Measurements from ENCODE around the gene CREB5.

Gene CREB5

DNA sequence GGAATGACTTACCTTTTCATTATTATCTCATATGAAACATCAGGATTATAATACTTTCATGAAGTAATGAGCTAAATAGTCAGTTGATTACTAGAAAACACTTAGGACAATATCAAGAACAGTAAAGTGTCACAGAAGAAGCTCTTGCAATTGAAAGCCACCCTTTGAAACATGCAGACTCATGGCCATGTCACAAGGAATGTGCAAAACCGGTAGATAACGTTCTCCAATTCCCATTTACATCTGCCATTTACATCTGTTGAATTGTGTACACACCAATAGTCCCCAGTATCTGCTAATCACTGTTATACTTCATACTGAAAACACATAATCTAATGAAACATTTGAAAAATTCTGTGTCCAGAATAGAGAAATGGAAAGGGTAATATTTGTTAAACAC lies 237.5 kb downstream of the CREB5 start:
- no peak for FAIRE-seq

DNA sequence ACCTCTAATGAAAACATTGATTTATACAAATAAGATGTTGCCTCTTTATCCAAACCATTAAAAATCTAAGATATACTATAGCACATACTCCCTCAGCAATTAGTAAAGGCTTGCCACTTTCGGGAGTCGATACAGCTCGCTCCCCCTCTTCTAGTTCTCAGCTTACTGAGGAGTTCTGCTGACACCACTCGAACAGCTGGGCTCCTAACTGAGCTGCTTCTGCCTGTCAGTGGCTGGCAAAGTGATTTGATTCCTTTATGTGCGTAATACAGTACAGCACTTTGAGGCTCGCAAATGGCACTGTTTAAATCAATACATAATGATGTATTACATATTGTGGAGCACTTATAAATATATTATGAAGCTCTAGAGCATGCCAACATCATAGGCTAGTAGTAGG lies 241.8 kb downstream of the CREB5 start:
- no peak for FAIRE-seq

DNA sequence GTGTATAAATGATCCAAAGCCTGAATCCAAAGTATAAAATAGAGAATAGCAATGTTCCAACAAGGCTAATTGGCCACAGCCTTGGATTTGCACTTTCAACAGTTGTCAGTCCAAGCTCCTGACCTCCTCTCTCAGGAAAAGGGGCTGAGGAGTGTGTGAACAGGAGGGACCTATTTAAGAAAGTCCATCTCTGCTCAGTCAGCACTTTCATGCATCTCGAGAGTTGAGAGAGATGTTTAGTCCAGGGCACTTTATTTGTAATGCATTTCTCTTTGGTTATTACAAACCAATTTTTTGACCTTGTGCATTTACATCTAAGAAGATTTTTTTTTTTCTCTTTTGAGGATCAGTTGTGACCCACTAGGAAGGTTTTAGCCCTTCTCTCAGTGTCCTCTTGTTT lies 244.2 kb downstream of the CREB5 start:
- no peak for FAIRE-seq

DNA sequence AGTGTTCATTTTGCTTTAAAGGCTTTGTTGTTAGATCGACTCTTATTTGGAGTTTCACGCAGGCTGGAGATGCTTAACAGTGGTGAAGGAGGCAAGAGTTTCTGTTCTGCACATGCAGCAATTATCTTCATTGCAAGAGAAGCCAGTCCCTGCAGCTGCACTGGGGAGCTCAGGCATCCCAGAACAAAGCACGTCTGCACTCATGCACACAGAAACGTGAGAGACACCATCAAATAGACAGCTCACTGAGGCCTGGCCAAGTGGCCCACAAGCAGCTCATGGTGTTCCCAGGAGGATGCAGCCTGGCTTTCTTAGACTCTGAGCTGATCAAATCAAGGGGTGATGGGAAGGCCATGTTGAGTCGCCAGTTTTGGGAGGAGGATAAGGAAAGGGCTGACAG lies 246.1 kb downstream of the CREB5 start:
- no peak for FAIRE-seq

DNA sequence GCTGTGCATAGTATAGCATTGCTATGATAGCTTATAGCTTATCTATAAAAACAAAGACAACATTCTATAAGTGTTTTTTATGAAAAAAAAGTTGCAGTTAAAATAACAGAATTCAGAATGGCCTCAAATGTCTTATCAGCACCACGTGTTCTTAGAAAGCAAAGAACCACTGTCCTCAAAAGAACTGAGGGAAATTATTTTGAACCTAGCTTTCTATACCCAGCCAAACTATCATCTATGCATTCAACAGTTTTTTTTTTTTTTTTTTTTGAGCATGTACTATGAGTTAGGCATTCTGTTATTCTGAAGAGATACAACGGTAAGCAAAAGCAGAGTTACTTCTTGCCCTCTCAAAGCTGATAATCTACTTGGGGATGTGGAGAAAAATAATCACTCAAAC lies 247.8 kb downstream of the CREB5 start:
- FAIRE-seq: no peak

DNA sequence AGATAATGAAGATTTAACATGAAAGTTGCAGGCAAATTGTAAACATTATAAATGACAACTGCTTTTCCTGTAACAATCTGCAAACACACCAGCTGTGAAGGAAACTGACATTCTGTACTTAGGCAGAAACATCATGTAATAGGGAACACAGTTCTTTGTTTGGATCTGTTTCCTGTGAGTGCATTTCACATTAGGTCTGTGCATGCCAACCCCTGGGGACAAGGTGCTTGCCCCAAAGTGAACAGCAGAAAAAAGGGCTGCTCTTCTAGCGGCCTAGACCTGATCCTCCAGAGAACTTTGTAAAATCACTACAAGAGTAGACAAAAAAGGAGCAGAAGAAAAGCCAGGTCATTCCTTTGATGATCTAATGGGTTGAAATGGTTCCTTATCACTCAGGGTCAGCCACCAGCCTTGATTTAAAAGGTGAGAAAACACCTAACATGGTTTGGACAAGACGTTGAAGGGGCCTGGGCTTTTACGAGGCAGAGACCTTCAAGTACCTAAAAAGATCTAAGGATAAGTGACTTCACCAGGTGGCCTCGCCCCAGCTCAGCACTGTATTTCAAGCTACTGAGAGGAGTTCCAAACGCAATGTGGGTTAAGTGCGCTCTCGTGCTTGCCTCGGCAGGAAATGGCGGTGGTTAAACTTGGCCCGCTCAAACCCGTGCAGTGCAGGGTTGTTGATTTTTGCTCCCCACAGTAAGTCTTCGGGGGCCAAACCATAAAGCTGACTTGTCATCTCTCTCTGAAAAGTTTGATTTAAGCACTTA lies 249.7 kb downstream of the CREB5 start:
- FAIRE-seq: no peak

DNA sequence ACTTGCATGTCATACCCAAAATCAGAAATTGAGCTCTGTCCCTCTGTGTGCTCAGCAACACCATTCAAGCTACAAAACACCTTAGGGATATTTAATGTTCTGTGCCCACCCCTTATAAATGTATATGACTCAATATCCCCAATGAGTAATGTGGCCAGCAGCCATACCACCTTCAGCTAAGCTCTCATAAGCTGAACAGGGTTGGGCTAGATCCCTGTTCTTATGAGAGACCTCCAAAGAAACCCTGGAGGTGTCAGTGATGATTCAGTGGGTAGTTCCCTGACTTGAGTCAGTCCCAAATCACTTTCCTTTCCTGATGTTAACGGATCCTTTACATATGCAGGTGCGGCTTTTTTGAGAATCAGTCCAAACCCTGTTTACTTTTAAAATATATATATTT lies 253.8 kb downstream of the CREB5 start:
- no peak for FAIRE-seq

DNA sequence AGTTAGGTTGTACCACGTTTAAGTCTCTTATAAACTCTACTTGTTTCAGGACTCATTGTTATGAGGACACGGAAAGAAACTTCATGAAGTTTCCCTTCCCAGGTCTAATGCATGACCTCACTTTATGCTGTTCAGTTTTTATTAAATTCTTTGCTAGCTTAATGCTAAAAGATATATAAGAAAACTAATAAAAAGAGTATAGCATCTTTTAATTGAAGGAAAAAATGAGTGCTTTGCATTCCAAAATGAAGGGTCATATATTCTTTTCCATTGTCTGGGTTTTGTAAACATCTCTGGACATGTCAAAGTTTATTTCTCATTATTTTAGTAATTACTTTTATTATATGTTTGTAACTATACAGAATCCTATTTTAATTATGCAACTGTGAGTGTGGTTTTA lies 255.8 kb downstream of the CREB5 start:
- FAIRE-seq: no peak

DNA sequence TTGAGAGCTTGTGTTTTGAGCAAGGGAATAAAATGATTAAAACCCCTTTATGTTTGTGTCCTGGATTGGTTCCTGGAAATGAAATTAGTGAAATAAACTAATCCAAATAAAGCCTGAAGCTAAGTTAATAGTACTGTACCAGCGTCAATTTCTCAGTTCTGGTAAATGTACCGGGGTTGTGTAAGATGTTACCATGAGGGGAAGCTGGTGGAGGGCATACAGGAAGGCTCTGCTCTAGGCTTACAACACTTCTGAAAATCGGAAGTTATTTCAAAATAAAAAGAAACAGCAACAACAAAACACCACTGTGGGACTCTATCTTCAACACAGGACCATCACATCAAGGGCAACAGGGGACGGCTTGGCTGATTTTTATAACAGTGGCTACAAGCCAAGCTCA lies 257.0 kb downstream of the CREB5 start:
- FAIRE-seq: no peak

DNA sequence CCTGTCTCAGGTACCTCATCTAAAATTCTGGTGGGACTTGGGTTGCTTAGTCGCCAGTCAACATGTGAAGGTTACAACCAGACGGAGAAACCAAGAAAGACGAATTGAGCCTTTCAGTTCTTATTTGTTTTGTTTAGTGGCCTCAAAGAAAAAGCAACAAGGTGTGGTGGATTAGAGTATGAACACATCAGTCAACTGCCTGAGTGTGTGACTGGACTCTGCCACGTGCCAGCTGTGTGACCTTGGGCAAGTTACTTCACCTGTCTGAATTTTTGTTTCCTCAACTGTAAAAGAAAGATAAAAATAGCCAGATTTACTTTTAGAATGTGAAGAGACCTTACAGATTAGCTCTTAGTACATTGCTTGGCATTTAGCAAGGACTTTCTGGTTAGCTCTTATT lies 259.2 kb downstream of the CREB5 start:
- no peak for FAIRE-seq

DNA sequence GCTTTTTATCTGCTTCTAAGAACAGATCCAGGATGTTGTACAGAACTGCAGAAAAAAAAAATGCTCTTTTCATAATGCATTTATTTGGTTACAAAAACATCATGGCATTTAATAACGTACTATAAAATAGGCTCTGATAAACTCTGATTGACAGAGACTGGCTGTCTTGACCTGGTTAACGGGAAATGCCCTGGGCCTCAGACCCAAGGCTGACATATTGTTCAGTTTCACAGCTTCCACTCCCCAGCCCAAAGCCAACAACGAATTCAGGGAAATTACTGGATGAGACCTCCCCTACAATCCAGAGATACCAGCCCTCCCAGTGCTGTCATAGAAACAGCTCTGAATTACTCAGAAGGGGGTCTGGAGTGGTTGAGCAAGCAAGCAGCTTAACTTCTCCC lies 260.1 kb downstream of the CREB5 start:
- no peak for FAIRE-seq

DNA sequence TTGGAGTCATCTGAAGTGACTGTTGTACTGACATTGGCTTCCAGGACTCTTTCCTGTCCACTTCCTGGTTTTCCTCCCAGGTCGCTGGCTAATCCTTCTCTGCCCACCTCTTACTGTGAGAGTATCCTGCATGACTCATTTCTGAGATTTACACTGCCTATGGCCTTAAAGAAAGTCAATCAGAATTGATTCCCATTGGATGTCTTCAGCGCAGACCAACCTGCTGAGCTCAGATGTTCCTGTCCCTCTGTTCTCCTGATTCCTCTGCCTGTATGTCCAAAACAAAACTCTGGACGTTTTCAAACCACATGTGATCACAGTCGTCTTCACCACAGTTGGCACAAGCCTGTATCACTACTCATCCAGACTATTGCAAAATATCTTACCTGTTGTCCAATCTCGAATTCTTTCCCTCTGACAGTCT lies 262.1 kb downstream of the CREB5 start:
- FAIRE-seq: no peak

DNA sequence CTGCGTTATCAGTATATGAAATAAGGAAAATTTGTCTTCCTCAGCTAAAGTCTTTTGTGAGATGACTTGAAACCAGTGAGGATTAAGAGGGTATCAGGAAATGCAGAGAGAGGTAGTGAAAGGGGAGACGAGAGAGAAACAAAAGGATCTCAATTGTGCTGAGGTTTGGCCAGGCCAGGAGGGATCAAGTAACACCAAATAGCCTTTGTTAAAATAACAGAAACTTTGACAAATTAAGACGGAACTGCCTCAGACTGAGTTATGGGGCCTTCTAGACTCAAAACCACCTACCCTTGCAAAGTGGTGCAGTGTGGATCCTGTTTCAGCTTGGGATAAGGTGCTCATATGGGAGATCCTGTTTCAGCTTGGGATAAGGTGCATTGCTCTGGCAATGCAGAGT lies 263.1 kb downstream of the CREB5 start:
- FAIRE-seq: no peak

DNA sequence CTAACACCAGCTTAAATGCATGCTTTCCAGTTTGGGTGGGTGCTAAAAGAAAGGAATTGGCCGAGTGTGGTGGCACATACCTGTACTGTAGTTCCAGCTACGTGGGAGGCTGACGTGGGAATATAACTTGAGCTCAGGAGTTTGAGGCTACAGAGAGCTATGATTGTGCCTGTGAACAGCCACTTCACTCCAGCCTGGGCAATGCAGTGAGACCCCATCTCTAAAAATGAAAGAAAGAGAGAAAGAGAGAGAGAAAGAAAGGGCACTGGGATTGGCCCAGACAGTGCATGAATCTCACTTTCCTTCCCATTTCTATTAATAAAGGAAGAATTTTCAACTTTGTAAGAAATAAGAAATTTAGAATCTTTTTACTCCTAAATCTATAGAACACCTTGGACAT lies 265.4 kb downstream of the CREB5 start:
- FAIRE-seq: no peak

DNA sequence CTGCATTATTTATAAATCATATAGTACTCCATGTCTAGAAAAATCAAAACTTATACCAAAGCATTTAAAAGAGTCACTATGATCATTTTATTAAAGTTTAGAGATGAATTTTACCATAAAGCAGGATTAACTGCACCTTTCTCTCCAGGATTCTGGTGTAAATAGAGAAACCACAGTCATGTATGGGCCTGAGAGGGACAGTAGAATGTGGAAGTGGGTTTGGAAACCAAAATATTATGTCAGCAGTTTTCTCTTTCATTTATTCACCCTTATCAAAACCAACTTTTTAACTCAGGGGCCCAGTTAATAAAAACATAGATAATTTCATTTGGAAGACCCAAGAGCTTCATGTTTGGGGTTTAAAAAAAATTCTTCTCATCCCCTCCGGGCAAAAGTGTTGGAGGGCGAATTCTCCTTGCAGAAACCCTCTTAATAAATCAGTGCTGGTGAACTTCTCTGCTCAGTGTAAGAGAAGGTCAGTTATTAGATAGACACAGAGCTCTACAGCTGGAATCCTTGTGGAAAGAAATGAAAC lies 266.2 kb downstream of the CREB5 start:
- FAIRE-seq: no peak

DNA sequence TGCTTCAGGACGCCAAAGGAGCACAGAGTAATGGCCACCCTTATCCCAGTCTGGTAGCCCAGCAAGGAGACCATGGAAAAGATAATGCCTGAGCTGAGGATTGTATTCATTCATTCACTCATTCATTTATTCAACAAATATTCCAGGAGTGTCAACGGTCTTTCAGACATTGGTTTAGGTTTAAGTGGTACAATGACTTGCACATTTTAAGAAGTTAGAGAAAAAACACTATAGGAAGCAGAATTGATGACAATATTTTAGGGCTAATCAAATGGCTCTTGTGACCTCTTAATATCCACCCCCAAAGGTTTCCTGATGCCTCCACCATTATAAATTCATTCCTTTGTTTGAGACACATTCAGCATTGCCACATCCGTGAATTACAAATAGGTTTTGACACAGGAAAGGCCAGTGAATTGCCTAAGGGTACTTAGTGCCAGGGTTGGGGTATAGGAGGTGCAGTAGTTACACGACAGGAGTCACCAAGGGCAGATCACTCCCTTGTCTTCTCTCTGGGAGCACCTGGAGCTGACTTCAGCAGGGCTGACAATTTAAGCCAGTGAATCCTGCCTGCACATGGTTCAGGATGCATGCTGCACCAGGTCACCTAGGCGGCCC lies 269.5 kb downstream of the CREB5 start:
- no peak for FAIRE-seq

DNA sequence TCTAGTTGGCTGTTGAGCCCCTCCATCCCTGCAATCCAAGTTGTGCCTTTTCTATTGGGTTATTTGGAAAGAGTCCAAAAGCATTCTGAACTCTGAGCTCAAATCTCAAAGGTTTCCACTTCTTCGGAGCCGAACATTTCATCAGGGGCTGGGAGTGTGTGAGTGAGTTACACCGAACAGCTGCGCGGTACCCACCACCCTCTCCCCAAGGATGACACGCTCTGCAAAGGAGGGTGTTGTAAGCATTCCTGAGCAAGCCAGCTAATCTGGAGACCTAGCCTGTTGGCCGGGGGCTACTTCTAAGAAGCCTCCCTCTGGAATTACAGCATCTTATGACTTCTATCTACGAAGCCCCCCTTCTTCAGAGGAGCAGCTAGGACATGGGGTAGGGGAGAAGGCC lies 270.5 kb downstream of the CREB5 start:
- no peak for FAIRE-seq

DNA sequence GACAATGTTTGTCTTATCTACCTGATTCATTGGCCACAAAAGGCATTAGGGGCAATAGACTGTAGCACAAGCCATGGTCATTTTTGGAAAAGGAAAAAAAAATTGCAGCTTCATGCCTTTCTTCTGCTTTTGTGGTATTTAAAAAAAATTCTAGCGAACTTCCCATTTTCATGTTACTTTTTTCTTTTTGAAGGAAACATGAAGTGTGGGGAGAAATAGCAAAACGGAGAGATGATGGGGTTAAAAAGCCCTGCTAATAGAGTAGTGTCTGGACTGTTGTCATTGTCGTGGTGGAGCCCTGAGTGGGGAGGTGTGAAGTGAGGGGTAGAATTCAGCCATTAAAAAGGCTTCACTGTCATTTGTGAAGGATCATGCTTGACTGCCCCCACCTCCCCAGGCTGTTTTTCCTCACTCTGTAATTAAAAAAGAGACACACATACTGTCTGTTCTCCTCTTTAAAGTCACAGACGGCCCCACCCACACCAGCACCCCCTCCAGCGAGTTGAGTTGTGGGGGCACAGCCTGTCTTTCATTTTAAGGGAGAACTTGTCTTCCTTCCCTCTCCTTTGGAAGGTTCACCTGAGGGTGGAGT lies 272.4 kb downstream of the CREB5 start:
- FAIRE-seq: no peak

DNA sequence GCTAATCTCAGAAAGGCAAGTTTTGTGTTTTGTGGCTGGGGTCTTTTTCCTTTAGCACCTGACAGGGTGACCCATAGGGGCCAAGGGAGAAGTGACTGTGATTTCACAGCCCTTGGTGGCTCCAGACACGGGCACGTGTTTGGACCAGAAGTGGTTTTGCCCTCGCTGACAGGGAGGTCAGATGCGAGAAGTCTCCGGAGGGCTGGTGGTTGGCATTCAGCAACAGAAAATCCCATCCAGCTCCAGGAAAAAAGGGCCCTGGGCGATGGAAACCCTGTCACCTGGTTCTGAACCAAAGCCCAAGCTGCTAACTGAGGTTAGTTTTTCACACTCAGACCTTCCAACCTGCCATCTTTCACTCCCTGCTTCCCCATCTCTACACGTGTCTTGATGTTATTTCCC lies 272.9 kb downstream of the CREB5 start:
- FAIRE-seq: no peak

DNA sequence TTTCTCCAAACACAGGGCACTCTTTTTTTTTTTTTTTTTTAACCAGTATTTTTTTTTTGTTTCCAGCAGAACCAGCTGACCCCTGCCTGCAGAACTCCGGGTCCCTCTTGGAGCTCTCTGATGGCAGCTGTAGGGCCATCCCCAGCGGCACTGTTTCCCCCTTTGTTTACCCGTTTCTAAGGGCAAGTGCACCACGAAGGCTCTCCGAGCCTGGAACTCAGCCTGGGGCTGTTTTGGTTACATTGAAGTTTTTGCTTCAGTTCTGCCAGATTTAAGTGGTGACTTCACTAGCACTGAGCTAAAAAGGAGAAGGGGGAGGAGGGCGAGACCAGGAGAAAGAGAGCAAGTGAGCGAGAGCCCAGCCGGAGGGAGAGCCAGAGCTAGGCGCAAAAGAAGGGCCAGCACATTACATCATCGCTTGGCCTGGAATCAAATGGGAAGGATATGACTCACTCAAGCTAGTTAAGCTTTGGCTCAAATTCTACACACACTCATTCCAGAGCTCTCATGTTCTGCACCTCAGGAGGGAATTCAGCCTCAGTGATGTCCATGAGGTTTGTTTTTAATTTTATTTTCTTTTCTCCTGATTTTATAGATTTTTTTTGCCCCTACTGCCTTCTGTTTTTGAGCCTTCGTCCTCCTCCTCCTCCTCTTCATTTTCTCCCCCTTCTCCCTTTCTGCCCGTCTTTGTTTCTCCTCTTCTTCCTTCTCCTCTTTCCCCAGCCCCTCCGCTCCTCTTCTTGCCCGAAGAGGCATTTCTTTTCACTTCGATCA lies 273.5 kb downstream of the CREB5 start:
- no peak for FAIRE-seq

DNA sequence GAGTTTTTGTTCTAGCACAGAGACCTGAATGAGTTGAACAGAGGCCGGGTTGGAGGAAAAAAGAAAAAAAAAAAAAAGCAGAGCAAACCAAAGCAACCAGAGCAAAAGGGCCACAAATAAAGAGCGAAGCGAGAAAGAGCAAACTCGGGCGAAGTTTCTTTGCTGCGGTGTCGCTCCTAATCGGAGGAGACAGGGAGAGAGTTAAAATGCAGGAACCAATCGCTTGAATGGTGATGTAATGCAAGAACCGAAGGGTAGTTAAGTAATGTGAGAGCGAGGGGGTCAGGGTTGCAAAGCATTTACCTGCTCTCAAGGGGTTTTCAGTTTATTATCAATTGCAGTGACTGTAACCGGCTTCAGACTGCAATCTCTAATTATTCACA lies 274.1 kb downstream of the CREB5 start:
- FAIRE-seq: no peak

DNA sequence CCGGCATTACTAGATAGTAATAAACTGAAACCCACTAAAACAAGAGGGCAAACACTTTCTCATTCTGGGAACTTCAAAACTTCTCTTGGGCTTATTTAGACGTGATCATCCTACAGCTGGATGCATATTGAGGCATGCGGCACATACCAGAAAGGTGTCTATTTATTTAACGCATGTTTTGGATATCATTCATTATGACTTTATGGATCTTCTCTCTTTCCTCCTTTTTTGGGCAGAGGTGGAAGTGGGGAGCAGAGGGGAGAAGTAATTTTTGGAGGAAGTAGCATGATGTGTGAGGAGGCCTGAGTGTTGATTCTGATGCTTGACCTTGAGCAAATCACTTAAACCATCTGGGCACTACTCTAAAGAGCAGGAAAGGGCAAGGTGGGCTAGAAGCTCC lies 275.2 kb downstream of the CREB5 start:
- FAIRE-seq: no peak

DNA sequence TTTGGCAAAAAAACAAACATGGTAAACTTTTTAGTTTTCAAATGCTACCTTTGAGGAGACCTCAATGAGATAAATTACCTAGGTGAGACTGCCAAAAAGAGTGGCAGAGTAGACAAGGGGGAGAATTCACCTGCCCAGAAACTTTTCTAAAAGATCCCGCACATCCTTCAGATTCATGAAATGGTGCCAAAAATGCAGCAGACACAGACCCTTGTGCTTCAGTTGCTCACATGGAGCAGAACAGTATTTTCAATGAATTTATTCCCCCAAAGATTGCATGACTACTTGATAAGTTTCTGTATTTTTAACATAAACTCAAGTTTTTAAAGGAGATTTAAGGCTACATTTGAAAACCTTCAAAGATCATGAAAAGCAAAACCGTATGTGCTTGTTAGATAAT lies 275.9 kb downstream of the CREB5 start:
- no peak for FAIRE-seq

DNA sequence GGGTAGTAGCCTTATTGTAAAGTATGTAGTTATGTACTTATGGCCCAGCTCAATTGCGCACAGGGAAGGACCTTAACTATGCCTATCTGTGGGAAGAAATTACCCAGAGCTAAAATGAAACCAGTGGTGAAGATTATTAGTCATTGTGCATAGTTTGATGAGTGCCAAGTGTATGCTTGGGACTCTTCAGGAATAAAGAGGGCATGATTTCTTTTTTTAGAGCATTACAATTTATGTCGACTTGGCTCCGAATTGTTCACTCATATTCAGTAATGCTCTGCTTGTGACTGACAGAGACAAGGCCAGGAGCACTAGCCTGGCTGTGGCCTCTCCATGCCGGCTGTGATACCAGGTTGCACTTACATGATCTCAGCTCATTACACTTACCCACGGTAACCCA lies 276.3 kb downstream of the CREB5 start:
- FAIRE-seq: no peak

Data from TTC549 (cell line).